Measurements from ENCODE around the gene SDHD. TPM values are rescaled to one million over a fixed set of nuclear protein-coding genes. Genes with fewer than 3 reads are reported as not detected.
"Not testable (repeated sequence)": the region's sequence is repeated elsewhere in the genome, so short reads cannot be mapped to it uniquely, and the experiment has no call there.

Gene SDHD
- total and polyA plus RNA-seq, 2 donors from 2014 or later = 111 to 288 TPM

DNA sequence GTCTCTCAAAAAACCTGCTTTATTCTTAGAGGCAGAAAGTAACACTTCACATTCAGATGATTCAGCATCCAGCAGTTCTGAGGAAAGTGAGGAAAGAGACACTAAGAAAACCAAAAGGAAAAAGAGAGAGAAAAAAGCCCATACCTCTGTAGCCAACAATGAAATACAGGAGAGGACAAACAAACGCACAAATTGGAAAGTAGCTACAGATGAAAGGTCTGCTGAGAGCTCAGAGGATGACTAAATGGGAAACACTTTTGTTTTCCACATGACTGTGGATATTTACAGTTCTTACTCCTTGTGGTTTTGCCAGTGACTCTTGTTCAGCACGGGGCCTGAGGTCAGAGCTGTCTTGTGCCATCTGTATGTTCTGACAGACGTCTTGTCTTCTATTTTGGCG is 3.9 kb upstream of the SDHD start:
- Histone ChIP-seq H3K27me3 (ENCODE audit: control insufficient read depth, insufficient read depth, low read length) (no peaks in the 10 kb centered on the region), H3K9ac (ENCODE audit: low read length in 3 of 3) (no peak overlapping the region), H3K36me3 (ENCODE audit: control insufficient read depth in 2 of 3, insufficient read depth in 3 of 3, low read length in 3 of 3) (peaks cover 2 to 42% (median 20%) of the 10 kb centered on the region in 3 donors), H3K9me3 (ENCODE audit: control insufficient read depth in 2 of 3, insufficient read depth in 1 of 3, low read length in 3 of 3) (no peaks in the 10 kb centered on the region), H3K4me3 (ENCODE audit: low read length in 3 of 3) (no peak overlapping the region), H3K4me1 (ENCODE audit: control insufficient read depth in 2 of 3, insufficient read depth in 2 of 3, low read depth in 1 of 3, low read length in 3 of 3) (peaks cover 3 to 9% (median 6%) of the 10 kb centered on the region in 3 donors), H3K27ac (ENCODE audit: low read depth in 2 of 2, low read length in 2 of 2) (no peak overlapping the region)
- FAIRE-seq (no peak), DNase-seq (no peak)
- intact Hi-C loops (cut with DNase I) = no loop called here
- TF ChIP-seq, protein P1, sequence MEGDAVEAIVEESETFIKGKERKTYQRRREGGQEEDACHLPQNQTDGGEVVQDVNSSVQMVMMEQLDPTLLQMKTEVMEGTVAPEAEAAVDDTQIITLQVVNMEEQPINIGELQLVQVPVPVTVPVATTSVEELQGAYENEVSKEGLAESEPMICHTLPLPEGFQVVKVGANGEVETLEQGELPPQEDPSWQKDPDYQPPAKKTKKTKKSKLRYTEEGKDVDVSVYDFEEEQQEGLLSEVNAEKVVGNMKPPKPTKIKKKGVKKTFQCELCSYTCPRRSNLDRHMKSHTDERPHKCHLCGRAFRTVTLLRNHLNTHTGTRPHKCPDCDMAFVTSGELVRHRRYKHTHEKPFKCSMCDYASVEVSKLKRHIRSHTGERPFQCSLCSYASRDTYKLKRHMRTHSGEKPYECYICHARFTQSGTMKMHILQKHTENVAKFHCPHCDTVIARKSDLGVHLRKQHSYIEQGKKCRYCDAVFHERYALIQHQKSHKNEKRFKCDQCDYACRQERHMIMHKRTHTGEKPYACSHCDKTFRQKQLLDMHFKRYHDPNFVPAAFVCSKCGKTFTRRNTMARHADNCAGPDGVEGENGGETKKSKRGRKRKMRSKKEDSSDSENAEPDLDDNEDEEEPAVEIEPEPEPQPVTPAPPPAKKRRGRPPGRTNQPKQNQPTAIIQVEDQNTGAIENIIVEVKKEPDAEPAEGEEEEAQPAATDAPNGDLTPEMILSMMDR (IDR thresholded peaks at IDR 0.05; ENCODE audit: borderline replicate concordance, extremely low read depth, insufficient read depth) = no peak

DNA sequence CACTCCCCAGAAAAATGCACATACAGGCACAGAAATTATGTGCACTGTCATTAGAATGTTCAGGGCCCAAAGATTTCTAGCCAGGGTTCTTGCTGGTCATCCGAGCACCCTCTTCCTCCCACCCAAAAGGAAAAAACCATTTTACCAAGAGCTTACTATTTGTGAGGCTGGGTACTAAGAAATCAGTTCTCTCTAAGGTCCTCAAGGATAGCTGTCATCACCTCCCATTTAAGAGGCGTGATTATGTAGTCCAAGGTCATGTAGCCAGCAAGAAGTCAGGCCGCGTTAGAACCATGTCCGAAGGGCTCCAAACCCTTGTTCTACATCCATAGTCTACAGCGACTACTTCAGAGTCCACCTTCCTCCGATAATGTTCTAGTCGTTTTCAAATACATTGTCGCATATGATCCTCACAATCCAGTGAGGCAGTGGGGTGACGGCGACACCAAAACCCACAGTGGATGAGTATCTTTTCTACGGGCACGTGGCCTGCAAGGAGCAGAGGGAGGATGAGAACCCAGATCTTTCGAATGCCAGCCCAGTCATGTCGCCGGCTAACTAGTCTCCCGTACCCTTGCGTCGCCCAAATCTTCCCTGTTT is 751 bp upstream of the SDHD start:
- Histone ChIP-seq H3K27me3 (ENCODE audit: control insufficient read depth, insufficient read depth, low read length) (no peaks in the 10 kb centered on the region), H3K9ac (ENCODE audit: low read length in 3 of 3) (peak overlapping the region; percentile 88 to 98 (median 98)), H3K9me3 (ENCODE audit: control insufficient read depth in 2 of 3, insufficient read depth in 1 of 3, low read length in 3 of 3) (no peaks in the 10 kb centered on the region), H3K4me3 (ENCODE audit: low read length in 3 of 3) (peak overlapping the region; percentile 95 to 99 (median 96)), H3K36me3 (ENCODE audit: control insufficient read depth in 2 of 3, insufficient read depth in 3 of 3, low read length in 3 of 3) (peaks cover 5 to 35% (median 19%) of the 10 kb centered on the region in 3 donors), H3K4me1 (ENCODE audit: control insufficient read depth in 2 of 3, insufficient read depth in 2 of 3, low read depth in 1 of 3, low read length in 3 of 3) (peaks cover 3 to 20% (median 9%) of the 10 kb centered on the region in 3 donors), H3K27ac (ENCODE audit: low read depth in 2 of 2, low read length in 2 of 2) (peak overlapping the region; percentile 38 to 55)
- intact Hi-C loops (cut with DNase I) = no loop called here
- DNase-seq (no peak), FAIRE-seq (no peak)
- TF ChIP-seq, protein P1 (IDR thresholded peaks at IDR 0.05; ENCODE audit: borderline replicate concordance, extremely low read depth, insufficient read depth) = no peak

DNA sequence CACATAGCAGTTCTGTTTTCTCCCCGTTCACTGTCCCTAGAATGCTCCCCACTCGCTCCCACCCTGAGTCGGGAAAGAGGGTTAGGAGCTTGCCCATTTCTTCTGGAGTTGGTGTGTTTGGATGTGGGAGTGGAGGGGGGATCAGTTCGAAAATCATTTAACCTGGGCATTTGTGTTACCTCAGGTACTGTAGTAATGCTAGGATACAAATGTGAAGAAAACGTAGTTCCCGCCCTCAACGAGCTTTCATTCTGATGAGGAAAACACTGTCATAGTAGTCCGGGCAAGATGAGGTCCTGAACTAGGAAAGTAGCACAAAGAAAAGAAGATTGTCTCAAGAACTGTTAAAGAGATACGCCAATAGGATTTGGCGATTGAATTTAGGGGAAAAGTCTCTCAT is 539 bp downstream of the SDHD start:
- Histone ChIP-seq H3K27me3 (ENCODE audit: control insufficient read depth, insufficient read depth, low read length) (no peaks in the 10 kb centered on the region), H3K27ac (ENCODE audit: low read depth in 2 of 2, low read length in 2 of 2) (peak overlapping the region in 1 of 2 donors; percentile 37), H3K36me3 (ENCODE audit: control insufficient read depth in 2 of 3, insufficient read depth in 3 of 3, low read length in 3 of 3) (peaks cover 9 to 42% (median 25%) of the 10 kb centered on the region in 3 donors), H3K4me1 (ENCODE audit: control insufficient read depth in 2 of 3, insufficient read depth in 2 of 3, low read depth in 1 of 3, low read length in 3 of 3) (peaks cover 3 to 20% (median 9%) of the 10 kb centered on the region in 3 donors), H3K4me3 (ENCODE audit: low read length in 3 of 3) (peak overlapping the region; percentile 95 to 99 (median 96)), H3K9me3 (ENCODE audit: control insufficient read depth in 2 of 3, insufficient read depth in 1 of 3, low read length in 3 of 3) (no peaks in the 10 kb centered on the region), H3K9ac (ENCODE audit: low read length in 3 of 3) (peak overlapping the region; percentile 83 to 98 (median 98))
- FAIRE-seq (no peak), DNase-seq (peak in 1 of 5 donors; percentile 11)
- TF ChIP-seq, protein P1 (IDR thresholded peaks at IDR 0.05; ENCODE audit: borderline replicate concordance, extremely low read depth, insufficient read depth) = no peak
- intact Hi-C loops (cut with DNase I) = no loop called here

DNA sequence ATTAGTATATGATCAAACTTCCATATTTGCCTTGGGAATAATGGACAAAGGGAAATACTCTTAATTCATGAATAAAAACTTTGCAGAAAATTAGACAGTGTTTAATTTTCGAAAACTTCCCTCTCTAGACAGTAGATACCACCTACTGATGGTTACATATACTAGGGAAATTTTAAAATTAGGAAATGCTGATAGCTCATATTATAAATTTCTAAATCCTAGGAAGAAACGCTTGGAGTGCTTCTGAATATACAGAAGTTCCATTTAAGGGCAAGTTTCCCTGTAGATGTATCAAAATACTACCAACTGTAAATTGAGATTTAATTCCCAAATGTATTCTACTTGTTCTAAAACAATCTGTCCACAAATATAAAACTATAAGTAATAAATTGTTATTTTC is 8.6 kb downstream of the SDHD start:
- H3K27me3 ChIP-seq (ENCODE audit: control insufficient read depth, insufficient read depth, low read length); H3K4me1 ChIP-seq (ENCODE audit: control insufficient read depth in 2 of 3, insufficient read depth in 2 of 3, low read depth in 1 of 3, low read length in 3 of 3); H3K27ac ChIP-seq (ENCODE audit: low read depth in 2 of 2, low read length in 2 of 2); intact Hi-C loops (cut with DNase I); DNase-seq; H3K4me3 ChIP-seq (ENCODE audit: low read length in 3 of 3); H3K9me3 ChIP-seq (ENCODE audit: control insufficient read depth in 2 of 3, insufficient read depth in 1 of 3, low read length in 3 of 3); FAIRE-seq; H3K9ac ChIP-seq (ENCODE audit: low read length in 3 of 3): not testable (repeated sequence)
- H3K36me3 ChIP-seq (ENCODE audit: control insufficient read depth in 2 of 3, insufficient read depth in 3 of 3, low read length in 3 of 3) = peaks cover 4 to 35% (median 17%) of the 10 kb centered on the region in 3 donors

Measured in kidney (tissue), 14 donors.